Stimulated activated CD4-positive, alpha-beta T cell treated with anti-CD3 and anti-CD28 coated beads, Interleukin-4, amount 100 ng/mL, for 1 hour (primary cell): ENCODE results near the gene SLC39A11.
"Not testable (repeated sequence)": the region's sequence is repeated elsewhere in the genome, so short reads cannot be mapped to it uniquely, and the experiment has no call there.

ENCODE experiments used
- DNase-seq: peaks from one replicate; pipeline ENCODE4 v3.0.0-alpha.2; 2020

The SLC39A11 gene

DNA sequence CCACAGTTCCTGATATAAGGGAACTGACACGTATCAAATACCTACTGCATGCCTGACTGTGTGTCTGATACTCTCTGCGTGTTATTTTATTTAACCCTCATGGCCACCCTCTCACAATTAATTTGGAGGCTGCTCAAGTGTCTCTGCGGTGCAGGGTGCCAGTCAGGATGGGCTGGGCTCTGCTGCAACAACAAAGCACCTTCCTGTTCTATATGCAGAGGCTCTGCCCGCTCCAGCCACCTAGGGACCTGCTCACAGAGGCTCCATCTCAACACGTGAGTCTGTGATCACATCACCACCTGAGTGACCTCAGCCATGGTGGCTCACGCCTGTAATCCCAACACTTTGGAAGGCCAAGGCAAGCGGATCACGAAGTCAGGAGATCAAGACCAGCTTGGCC, 87.1 kb downstream of the SLC39A11 start:
- no peak for DNase-seq

DNA sequence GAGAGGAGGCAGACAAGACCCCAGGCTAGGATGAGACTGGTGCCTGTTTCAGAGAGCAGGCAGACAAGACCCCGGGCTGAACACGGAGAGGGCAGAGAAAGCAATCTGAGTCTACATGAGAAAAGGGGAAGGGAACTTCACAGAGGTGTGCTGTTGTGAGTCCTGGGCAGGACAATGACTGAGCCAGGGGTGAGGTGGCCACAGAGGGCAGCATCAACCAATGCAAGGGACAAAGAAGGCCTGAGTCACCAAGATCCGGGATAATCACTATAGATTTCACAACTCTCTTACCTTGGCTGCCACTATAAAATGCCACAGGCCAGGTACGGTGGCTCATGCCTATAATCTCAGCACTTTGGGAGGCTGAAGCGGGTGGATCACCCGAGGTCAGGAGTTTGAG, 89.0 kb downstream of the SLC39A11 start:
- no peak for DNase-seq

DNA sequence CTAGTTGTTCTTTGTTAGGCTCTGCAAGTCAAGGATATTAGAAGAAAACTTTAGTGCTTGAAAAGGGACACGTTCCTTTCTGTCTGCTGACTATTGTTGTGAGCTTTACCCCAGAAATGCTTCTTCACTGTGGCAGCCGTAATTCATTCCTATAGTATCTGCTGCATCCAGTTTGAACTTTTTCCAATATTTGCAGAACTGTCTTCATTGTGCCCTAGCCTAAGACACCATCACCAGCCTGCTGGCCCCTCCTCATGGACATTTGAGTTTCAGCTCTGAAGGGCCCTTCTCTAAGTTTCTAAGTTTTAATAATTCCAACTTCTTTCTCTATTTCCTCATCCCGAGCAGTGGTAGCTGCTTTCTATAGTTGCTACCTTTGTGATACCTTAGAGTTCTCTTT, 91.7 kb downstream of the SLC39A11 start:
- no peak for DNase-seq

DNA sequence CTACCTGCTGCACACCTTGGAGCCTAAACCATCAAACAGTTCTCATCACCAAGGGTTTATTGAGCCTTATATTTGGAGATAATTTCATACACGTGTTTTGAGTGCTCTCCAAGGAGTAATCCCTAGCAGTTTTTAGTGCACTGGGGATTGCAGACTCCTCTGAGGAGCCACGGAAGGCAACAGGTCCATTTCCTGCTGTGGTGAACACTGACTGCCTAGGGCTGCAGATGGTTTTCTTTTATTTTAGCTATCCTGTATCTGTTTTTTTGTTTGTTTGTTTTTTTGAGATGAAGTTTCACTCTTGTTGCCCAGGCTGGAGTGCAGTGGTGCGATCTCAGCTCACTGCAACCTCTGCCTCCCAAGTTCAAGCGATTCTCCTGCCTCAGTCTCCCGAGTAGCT, 93.0 kb downstream of the SLC39A11 start:
- not testable (repeated sequence) for DNase-seq

DNA sequence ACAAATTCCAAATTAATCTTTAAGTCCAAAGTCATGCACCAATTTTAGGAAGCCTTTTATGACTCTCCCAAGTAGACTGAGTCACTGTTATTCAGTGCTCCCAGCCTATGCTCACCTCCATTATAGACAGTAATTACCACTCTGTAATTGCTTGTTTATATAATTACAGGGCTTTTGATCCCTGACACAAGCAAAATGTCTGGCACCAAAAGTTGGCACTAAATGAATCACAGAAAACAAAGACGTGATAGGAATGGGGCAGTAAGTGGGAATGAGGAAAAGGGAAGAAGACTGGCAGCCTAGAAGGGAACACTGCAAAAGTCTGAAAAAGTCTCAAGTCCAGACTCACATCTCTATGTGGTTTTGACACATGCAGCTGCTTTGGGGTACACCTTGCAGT, 94.1 kb downstream of the SLC39A11 start:
- DNase-seq: no peak

DNA sequence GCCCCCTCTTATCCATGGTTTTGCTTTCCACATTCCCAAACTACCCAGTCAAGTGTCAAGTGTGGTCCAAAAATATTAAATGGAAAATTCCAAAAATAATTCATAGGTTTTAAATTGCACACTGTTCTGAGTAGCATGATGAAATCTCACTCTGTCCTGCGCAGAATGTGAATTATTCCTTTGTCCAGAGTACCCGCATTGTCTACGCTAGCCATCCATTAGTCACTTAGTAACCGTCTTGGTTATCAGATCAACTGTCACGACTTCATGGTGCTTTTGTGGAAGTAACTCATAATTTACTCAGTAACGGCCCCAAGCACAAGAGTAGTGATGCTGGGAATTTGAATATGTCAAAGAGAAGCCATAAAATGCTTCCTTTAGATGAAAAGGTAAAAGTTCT, 94.9 kb downstream of the SLC39A11 start:
- DNase-seq: no peak

DNA sequence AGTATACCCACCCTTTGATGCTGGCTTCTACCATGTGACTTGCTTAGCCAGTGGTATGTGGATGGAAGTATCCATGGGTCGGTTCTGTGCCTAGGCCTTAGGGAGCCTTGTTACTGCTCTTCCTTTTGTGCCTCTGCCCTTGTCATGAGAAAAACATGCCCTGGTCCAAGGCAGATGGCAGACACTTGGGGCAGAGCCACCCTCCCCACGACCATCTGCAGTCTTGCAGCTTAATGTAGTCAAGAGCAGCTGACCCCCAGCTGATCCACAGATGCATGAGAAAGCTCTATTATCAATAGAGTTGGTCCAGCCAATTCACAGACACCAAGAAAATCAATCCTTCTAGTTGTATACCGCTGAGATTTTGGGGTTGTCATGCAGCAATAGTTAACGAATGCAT, 95.7 kb downstream of the SLC39A11 start:
- no peak for DNase-seq

DNA sequence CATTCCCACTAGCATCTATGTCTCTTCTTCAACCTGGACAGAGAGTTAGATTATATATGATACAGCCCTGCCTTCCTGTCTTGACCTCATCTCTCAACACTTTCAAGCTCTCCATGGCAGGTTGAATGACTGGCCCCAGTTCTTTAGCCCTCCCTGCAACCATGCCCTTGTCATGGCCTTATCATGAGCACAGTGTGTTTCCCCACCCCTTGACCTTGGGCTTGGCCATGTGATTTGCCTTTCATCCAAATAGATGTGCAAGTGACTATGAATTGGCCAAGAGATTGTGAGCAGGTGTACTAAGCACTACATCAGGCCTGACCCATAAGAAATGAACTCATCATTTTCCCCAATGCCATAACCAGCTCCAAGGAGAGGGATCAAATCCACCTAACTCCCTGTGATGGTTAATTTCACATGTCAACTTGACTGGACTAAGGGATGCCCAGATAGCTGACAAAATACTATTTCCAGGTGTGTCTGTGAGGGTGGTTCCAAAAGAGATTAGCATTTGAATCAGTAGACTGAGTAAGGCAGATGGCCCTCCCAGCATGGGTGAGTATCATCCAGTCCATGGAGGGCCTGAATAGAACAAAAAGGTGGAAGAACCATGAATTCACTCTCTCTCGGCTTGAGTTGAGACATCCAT, 97.4 kb downstream of the SLC39A11 start:
- no peak for DNase-seq

DNA sequence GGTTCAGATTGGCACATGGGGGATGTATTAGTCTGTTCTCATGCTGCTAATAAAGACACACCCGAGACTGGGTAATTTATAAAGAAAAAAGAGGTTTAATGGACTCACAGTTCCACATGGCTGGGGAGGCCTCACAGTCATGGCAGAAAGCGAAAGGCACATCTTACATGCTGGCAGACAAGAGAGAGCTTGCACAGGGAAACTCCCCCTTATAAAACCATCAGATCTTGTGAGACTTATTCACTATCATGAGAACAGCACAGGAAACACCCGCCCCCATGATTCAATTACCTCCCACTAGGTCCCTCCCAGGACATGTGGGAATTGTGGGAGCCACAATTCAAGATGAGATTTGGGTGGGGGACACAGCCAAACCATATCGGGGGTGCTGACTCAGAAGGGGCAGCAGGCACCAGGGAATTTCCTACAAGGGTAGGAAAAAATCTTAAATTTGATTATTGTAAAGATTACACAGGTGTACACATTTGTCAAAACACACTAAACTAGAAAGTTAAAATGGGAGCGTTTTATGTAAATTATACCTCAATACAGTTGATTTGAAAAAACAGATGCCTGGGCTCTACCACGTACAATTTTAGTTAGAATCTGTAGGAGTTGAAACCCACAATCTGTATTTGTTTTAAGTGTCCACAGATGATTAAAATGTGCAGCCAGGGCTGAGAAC, 99.6 kb downstream of the SLC39A11 start:
- DNase-seq: peak; percentile 8

DNA sequence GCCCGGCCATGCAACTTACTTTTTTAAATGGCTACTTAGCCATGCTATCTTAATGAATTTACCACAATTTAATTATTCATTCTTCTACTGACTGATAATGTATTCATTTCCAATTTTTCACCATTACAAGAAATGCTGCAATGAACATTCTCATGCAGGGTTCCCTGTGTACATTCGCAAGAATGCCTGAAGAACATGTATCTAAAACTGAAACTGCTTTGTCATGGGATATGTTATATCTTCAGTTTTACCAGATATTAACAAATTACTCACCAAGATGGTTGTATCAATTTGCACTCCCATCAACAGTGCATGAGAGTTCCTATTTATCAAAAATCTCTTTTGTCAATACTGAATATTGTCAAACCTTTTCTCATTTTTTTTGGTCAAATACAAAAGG, 100.8 kb downstream of the SLC39A11 start:
- DNase-seq: no peak

DNA sequence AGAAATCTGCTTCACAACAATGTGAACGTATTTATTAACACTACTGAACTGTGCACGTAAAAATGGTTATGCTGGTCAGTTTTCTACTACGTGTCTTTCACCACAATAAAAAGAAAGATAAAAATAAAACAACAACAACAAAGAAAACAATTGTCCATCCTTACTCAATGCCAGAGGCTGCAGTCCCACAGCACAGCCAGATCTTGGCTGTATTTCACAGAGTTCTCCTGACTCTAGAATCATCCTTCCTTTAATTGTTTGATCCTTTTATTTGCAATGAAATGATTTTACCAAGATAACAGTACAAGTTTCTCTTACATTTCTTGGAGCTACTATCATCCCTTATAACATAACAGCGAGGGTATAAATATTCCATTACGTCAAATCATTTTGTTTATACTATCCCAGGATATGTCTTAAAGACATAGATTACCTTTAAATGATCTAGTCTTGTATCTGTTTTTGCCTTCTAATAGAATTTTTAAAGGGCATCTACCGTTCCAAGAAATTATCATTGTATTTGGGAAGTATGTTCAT, 103.3 kb downstream of the SLC39A11 start:
- DNase-seq: no peak

DNA sequence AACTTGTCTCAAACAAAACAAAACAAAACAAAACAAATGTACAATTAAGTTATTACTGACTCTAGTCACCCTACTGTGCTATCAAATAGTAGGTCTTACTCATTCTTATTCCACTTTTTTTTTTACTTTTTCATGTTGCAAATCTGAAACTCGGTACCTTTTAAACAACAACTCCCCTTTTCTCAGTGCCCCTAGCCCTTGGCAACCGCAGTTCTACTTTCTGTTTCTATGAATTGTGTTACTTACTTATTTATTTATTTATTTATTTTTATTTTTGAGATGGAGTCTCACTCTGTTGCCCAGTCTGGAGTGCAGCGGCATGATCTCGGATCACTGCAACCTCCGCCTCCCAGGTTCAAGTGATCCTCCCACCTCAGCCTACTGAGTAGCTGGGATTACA, 104.0 kb downstream of the SLC39A11 start:
- DNase-seq: no peak

DNA sequence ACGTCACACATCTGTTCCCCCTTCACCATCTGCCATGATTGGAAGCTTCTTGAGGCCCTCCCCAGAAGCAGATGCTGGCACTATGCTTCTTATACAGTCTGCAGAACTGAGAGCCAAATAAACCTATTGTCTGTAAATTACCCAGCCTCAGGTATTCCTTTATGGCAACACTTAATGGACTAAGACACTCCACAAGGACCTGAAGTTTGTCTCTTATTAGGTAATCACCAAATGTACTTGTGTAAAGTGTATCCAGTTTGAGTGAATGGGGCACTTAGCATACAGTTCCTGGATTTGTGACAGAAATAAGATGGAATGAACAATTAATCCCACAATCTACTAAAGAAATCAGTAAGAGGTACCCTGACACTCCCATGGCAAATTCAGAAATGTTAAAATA, 105.3 kb downstream of the SLC39A11 start:
- DNase-seq: no peak

DNA sequence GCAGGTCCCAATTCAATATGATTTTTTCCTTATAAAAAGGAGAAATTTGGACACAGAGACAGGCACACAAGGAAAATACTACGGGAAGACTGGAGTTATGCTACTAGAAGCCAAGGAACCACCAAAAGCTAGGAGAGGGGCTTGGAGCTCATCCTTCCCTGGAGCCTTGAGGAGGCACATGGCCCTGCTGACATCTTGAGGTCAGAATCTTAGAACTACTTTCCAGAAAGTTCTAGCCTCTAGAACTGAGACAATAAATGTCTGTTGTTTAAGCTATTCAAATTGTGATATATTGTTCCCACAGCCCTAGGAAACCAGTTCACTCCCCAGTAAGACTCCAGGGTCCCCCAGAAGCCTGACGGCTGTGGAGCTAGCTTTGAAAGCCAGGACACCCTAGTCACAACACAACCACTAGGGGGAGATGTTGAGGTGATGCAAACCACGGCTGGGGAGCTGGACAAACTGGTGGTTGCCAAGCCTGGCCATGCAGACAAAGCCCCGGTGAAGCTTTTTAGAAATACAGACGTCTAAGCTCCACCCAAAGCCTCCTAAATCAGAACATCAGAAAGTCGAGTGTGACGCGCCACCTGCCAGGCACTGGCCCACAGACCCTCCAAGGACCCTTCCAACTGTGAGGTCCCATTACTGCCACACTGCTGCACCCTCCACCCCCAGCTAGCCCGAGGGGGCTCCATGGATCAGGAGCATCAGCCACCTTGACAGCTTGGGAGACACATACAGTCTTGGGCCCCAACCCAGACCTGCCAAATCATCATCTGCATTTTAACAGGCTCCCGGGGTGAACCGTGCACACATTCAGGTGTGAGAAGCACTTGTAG, 106.4 kb downstream of the SLC39A11 start:
- DNase-seq: peak; percentile 31

DNA sequence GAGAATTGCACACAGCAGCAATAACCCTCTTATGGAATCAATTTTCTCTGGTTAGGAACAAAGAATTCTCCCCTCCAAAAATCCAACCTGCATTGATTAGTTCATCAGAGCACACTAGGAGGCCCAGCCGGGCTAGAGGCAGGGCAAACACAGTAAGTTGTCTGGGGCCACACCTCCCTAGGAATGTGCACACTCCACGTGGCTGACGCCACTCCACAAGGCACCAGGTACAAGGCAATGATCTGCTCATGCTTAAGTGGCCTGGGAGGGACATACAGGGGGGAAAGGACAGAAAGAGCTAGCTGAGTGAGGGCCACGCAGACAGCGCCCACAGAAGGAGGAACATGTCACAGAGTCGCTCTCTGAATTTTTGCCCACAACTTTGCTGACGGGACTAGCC, 107.6 kb downstream of the SLC39A11 start:
- DNase-seq: no peak

DNA sequence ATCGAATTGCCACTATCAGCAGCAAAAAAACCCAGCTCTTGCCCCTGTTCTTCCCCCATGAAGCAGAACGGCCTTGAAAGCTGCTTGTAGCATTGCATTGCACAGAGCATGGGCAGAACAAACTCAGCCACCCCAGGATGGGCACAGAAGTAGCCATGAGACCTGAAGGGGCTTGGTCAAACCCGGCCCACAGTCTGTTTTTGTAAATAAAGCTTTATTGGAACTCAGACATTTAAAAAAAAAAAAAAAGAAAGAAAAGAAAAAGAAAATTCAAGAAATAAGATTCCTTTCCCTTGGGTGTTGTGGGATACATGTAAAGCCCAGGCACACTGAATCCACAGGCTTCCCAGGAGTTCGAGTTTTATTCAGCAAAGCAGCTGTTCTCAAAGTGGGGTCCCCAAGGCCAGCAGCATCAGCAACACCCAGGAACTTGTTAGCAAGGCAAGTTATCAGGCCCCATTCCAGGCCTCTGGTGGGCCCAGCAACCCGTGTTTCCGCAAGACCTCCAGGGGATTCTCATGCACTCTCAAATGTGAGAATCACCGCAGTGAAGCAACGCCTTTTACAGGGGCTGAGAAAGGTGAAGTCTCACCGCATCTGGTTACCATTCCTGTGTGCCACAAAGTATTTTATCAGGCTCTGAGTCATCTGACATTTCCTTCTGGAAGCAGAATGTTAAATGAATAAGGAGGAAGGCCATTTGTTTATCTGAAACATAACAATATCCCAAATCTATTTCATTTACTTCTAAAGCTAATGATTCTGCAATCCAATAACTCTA, 108.2 kb downstream of the SLC39A11 start:
- DNase-seq: no peak

DNA sequence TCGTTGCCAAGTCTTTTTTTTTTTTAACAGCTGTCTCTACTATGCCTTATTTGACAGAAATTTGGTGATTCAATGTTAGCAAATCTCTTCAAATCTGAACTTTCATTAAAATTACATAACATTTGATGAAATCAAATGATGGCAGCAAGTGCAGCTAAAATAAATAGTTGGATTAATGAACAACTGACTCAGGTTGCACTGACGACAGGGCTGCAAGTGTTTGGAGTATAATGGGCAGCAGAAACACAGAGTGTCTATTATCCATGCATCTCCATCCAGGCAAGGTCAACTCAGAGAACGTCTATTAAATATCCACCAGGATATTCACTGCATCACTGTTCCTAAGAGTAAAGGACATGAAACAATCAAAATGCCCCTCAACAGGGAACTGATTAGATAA, 109.8 kb downstream of the SLC39A11 start:
- DNase-seq: no peak

DNA sequence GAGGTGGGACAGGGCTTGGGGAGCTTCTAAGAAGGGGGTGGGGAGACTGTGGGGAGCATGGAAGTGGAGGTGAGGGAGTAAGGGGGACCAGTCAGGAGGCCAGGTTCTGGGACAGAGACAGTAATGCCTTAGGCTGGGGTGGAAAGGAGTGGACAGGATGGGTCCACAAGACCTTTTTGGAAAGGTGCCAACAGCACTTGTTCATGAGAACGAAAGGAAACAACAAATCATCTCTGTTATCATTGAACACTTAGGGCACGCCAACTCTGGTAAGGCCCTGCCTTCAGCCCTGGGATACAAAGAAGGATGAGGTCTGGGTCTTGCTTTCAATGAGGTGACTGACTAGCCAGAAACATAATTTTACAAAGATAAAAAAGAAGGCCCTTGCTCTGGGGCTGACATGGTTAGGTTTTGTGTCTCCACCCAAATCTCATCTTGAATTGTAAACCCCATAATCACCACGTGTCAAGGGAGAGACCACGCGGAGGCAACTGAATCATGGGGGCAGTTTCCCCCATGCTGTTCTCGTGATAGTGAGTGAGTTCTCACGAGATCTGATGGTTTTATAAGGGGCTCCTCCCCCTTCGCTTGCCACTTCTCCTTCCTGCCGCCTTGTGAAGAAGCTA, 113.8 kb downstream of the SLC39A11 start:
- DNase-seq: no peak

DNA sequence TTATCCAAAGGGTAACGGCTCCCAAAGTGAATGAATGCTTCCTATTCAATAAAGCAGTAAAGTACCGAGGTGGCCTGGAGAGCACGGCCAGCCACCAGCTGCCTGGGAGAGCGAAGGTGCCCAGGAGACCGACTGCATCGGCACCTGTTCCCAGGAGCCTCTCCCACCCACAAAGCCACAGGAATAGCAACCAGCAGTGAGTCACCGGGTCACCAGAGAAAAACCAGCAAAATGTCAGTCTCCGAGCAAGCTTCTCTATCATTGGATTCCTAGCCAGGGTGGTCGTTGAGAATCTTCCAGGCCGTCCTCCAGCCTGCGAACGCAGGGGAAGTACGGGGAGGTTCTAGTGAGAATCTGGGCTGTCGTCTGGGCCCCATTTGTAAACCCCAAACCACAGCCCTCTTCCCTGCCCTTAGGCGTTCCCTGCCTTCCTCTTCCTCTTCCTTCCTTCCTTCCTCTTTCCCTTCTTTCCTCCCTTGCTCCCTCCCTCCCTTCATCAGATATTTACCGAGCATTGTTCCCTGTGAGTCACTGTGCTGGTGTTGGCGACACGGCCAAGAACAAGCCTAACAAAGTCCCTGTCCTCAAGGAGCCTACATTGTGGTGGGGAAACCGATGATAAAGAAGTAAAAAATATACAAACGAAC, 114.6 kb downstream of the SLC39A11 start:
- DNase-seq: no peak

DNA sequence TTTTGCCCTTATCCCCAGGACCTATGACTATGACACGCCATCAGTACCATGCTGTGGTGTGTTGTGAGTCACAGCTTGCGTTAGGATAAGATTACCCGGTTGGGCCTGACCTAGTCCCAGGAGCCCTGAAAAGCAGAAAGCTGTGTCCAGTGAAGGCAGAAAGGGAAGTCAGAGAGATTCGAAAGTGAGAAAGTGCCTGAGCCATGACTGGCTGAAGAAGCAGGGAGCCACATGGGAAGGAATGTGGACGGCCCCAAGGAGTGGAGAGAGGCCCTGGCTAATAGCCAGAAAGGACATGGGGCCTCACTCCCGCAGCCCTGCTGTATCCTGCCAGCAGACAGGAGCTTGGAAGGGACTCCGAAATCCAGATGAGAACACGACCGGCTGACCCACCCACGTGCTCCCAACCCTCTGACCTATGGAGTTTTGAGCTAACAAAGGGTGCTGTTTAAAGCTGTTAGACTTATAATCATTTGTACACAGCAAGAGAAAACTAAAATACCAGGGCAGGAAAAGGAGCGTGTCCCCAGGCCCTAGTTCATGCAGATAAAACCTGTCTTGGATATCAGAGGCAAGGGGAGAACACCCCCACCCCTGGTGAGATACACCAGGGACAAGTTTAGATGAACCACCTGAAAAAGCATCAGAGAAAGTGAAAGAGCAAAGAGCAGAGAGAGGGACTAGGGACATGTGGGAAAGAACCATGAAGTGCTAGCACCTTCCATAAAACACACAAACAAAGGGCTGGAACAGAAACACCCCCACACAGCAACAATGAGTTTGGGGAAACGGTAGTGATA, 115.3 kb downstream of the SLC39A11 start:
- no peak for DNase-seq

DNA sequence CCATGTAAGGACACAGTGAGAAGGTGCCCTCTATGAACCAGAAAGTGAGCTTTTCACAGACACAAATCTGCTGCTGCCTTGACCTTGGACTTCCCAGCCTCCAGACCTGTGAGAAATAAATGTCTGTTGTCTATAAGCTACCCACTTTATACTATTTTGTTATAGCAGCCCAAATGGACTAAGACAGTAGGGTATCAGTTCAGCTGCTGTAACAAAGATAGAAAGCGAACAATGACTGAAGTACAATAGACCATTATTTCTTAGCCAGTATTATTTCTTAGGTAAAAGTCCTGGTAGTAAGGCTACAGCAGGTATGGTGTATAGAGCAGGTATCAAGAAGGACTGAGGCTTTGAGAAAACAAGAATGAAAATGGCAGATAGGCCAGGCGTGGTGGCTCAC, 117.0 kb downstream of the SLC39A11 start:
- no peak for DNase-seq
